HG02623 (cell line): Measurements from ENCODE around the gene VSIG1.

ENCODE experiments used
- ATAC-seq: cut with Tn5 transposase; IDR thresholded peaks from one replicate; pipeline ENCODE4 v1.9.1; 2021; ENCODE audit warnings: moderate library complexity; ENCODE audit not compliant: unreplicated experiment

VSIG1 gene

GRCh38 chrX:108064001-108064400 is 19.1 kb downstream of the VSIG1 start:
- ATAC-seq = no peak

- no peak for ATAC-seq
Observed at GRCh38 chrX:108064613-108065012, 19.7 kb downstream of the VSIG1 start.

- no peak for ATAC-seq
Observed at GRCh38 chrX:108068121-108068520, 23.3 kb downstream of the VSIG1 start.

- ATAC-seq = no peak
Observed at GRCh38 chrX:108070891-108071290, 26.0 kb downstream of the VSIG1 start.

- ATAC-seq = no peak
Observed at GRCh38 chrX:108071578-108071977, 26.7 kb downstream of the VSIG1 start.

GRCh38 chrX:108072746-108073145 is 27.9 kb downstream of the VSIG1 start:
- no peak for ATAC-seq

GRCh38 chrX:108081110-108081509 is 36.2 kb downstream of the VSIG1 start:
- no peak for ATAC-seq

GRCh38 chrX:108087792-108088191 is 42.9 kb downstream of the VSIG1 start:
- ATAC-seq = no peak

- ATAC-seq = no peak
Observed at GRCh38 chrX:108088511-108088910, 43.6 kb downstream of the VSIG1 start.

GRCh38 chrX:108090491-108091263 is 45.8 kb downstream of the VSIG1 start:
- no peak for ATAC-seq

- ATAC-seq = peak; percentile 93
Observed at GRCh38 chrX:108091264-108091877, 46.5 kb downstream of the VSIG1 start, which contains the start of the genes ATG4A and PSMD10. Gene ATG4A (plus strand): TSS chrX:108091778. CDS start chrX:108091827, 49 bp downstream. Gene PSMD10 (minus strand): TSS chrX:108091542. CDS start chrX:108091520, 22 bp downstream.

- ATAC-seq = peak; percentile 29
Observed at GRCh38 chrX:108091878-108092291, 47.0 kb downstream of the VSIG1 start.

GRCh38 chrX:108097380-108097779 is 52.5 kb downstream of the VSIG1 start:
- ATAC-seq = no peak

- no peak for ATAC-seq
Observed at GRCh38 chrX:108105473-108105872, 60.6 kb downstream of the VSIG1 start.

- no peak for ATAC-seq
Observed at GRCh38 chrX:108114541-108114940, 69.7 kb downstream of the VSIG1 start.

GRCh38 chrX:108117988-108118387 is 73.1 kb downstream of the VSIG1 start:
- ATAC-seq = no peak

- no peak for ATAC-seq
Observed at GRCh38 chrX:108121291-108121690, 76.4 kb downstream of the VSIG1 start.

GRCh38 chrX:108122748-108123147 is 77.9 kb downstream of the VSIG1 start:
- no peak for ATAC-seq

GRCh38 chrX:108123591-108124366 is 78.9 kb downstream of the VSIG1 start:
- no peak for ATAC-seq

- ATAC-seq = no peak
Observed at GRCh38 chrX:108126661-108127060, 81.8 kb downstream of the VSIG1 start.

- ATAC-seq = no peak
Observed at GRCh38 chrX:108127152-108127551, 82.3 kb downstream of the VSIG1 start.
